T47D (cell line): ENCODE results near the gene AGBL1.
"Not testable (repeated sequence)": the region's sequence is repeated elsewhere in the genome, so short reads cannot be mapped to it uniquely, and the experiment has no call there.

Source experiments
- DNase-seq, 2 experiments: peaks; one replicate each; pipeline versions ENCODE4 v3.0.0 to v3.0.0-alpha.2; 2011 to 2012; ENCODE audit warnings: low read depth in 1 of 2, low spot score in 1 of 2
- JUND ChIP-seq: IDR thresholded peaks from 2 replicates; pipeline ENCODE4 v1.6.1; 2012; ENCODE audit warnings: low read depth
- in situ Hi-C: cut with HindIII; loops from 2 replicates; pipeline ENCODE4 v1.10.0; 2016; ENCODE audit warnings: low sequenced_read_pairs, low pct_unique_long_range_greater_than_20kb

Gene AGBL1

GRCh38 chr15:86870846-86871245, 791.2 kb downstream of the AGBL1 start:
- DNase-seq: no peak
- in situ Hi-C loops: no loop called here
- no peak for TF ChIP-seq JUND

- DNase-seq: no peak
- no peak for TF ChIP-seq JUND
- in situ Hi-C loops: no loop called here
Observed at GRCh38 chr15:86871964-86872363, 792.3 kb downstream of the AGBL1 start.

- in situ Hi-C loops: no loop called here
- no peak for DNase-seq
- no peak for TF ChIP-seq JUND
Observed at GRCh38 chr15:86872782-86873181, 793.1 kb downstream of the AGBL1 start.

- no peak for DNase-seq
- in situ Hi-C loops: no loop called here
- no peak for TF ChIP-seq JUND
Observed at GRCh38 chr15:86875067-86875466, 795.4 kb downstream of the AGBL1 start.

- DNase-seq: no peak
- TF ChIP-seq JUND: no peak
- in situ Hi-C loops: no loop called here
Observed at GRCh38 chr15:86876387-86876944, 796.8 kb downstream of the AGBL1 start.

- no peak for DNase-seq
- no peak for TF ChIP-seq JUND
- in situ Hi-C loops: no loop called here
Observed at GRCh38 chr15:86877171-86877631, 797.5 kb downstream of the AGBL1 start.

GRCh38 chr15:86878844-86879243, 799.2 kb downstream of the AGBL1 start:
- in situ Hi-C loops, DNase-seq: not testable (repeated sequence)

- DNase-seq: no peak
- no peak for TF ChIP-seq JUND
- in situ Hi-C loops: no loop called here
Observed at GRCh38 chr15:86879250-86880229, 799.9 kb downstream of the AGBL1 start.

GRCh38 chr15:86885616-86886015, 805.9 kb downstream of the AGBL1 start:
- no peak for DNase-seq
- in situ Hi-C loops: no loop called here
- no peak for TF ChIP-seq JUND

- in situ Hi-C loops: no loop called here
- TF ChIP-seq JUND: no peak
- DNase-seq: no peak
Observed at GRCh38 chr15:86892774-86893449, 813.2 kb downstream of the AGBL1 start.

- no peak for TF ChIP-seq JUND
- DNase-seq: no peak
- in situ Hi-C loops: no loop called here
Observed at GRCh38 chr15:86894269-86894668, 814.6 kb downstream of the AGBL1 start.

GRCh38 chr15:86903642-86904421, 824.2 kb downstream of the AGBL1 start:
- in situ Hi-C loops: no loop called here
- TF ChIP-seq JUND: no peak
- DNase-seq: no peak
